ENCODE results near the gene SOSTDC1. TPM values are rescaled to one million over a fixed set of nuclear protein-coding genes. Genes with fewer than 3 reads are reported as not detected.

The SOSTDC1 gene
- polyA plus RNA-seq, 1 of the 3 experiments (the other 2 are of a cell fraction) = 0.13 TPM

DNA sequence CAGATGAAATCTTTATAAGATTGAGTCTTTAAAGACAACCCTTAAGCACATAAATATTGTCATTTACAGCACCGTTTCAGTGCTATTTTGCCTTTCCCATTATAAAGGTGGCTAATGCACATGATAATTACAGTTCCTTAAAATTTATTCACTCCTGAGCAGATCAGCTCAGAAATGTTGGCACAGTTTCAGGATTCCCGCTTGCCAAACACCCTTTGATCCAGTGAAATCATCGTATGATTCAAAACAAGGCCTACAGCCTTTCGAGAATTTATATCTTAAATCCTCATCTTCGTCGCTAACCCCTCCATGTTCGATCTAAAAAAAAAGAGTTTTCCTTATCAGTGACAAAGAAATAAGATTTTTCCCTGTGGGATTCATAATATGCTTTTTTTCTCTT, 14.1 kb upstream of the SOSTDC1 start:
- TF ChIP-seq MAX (IDR thresholded peaks at IDR 0.05; ENCODE audit: low read depth) (no peak), SIN3A (IDR thresholded peaks at IDR 0.05; ENCODE audit: borderline replicate concordance, low read depth, low read length) (no peak), FOXM1 (IDR thresholded peaks at IDR 0.05; ENCODE audit: low read depth) (no peak), SMC3 (IDR thresholded peaks at IDR 0.05; ENCODE audit: low read depth, low read length) (no peak), NRF1 (IDR thresholded peaks at IDR 0.05; ENCODE audit: low read depth, low read length) (no peak), FOXJ3 (CRISPR knock-in tag; IDR thresholded peaks at IDR 0.05) (no peak), YY1 (IDR thresholded peaks at IDR 0.05; ENCODE audit: low read depth) (no peak), TEAD4 (IDR thresholded peaks at IDR 0.05; ENCODE audit: borderline replicate concordance, insufficient read depth) (no peak), EZH2phosphoT487 (IDR thresholded peaks at IDR 0.05; ENCODE audit: borderline replicate concordance, low read depth) (no peak), FOSL2 (IDR thresholded peaks at IDR 0.05; ENCODE audit: borderline replicate concordance, low read depth) (no peak), USF1 (IDR thresholded peaks at IDR 0.05; ENCODE audit: borderline replicate concordance, low read depth) (no peak), RXRA (IDR thresholded peaks at IDR 0.05; ENCODE audit: borderline replicate concordance, low read depth) (no peak), POLR2AphosphoS5 (IDR thresholded peaks at IDR 0.05; ENCODE audit: low read depth, low read length) (no peak), TCF12 (IDR thresholded peaks at IDR 0.05) (no peak), RFX5 (IDR thresholded peaks at IDR 0.05; ENCODE audit: low read length) (no peak), MXI1 (IDR thresholded peaks at IDR 0.05; ENCODE audit: low read depth, low read length) (no peak)
- TF ChIP-seq, protein P1, sequence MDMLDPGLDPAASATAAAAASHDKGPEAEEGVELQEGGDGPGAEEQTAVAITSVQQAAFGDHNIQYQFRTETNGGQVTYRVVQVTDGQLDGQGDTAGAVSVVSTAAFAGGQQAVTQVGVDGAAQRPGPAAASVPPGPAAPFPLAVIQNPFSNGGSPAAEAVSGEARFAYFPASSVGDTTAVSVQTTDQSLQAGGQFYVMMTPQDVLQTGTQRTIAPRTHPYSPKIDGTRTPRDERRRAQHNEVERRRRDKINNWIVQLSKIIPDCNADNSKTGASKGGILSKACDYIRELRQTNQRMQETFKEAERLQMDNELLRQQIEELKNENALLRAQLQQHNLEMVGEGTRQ (IDR thresholded peaks at IDR 0.05; ENCODE audit: borderline replicate concordance, low read depth, low read length) = no peak
- no peak overlapping the region for H3K4me2 ChIP-seq
- POLR2A ChIA-PET = no interaction called here
- no peaks in the 10 kb centered on the region for H3F3A ChIP-seq (replicated peaks; ENCODE audit: insufficient read depth)
- no peaks in the 10 kb centered on the region for H4K20me1 ChIP-seq (ENCODE audit: insufficient read depth)
- no peaks in the 10 kb centered on the region for H3K36me3 ChIP-seq (replicated peaks in 1 of 2; ENCODE audit: control insufficient read depth in 1 of 2, insufficient read depth in 2 of 2, low read length in 1 of 2)
- H3K27ac ChIP-seq (ENCODE audit: low read depth in 2 of 2, low read length in 1 of 2) = no peak overlapping the region
- H2AFZ ChIP-seq (ENCODE audit: low read depth) = no peak overlapping the region
- H3K4me3 ChIP-seq (ENCODE audit: low read depth in 2 of 2, low read length in 1 of 2) = no peak overlapping the region
- H3K27me3 ChIP-seq (ENCODE audit: insufficient read depth) = peaks cover 4% of the 10 kb centered on the region; the same call in 1 of the 2 replicates
- DNase-seq = no peak
- H3K4me1 ChIP-seq (ENCODE audit: control insufficient read depth in 1 of 2, insufficient read depth in 2 of 2, low read depth in 1 of 2, low read length in 1 of 2) = no peaks in the 10 kb centered on the region
- CTCF ChIA-PET = interaction anchor here (1.3 kb wide), 1 partner anchor 85 kb away, joined by 4 read pairs; no protein-coding TSS in a partner anchor
- H3K9me3 ChIP-seq = no peaks in the 10 kb centered on the region
- no peak overlapping the region for H3K9ac ChIP-seq
- 0 out of 2 replicates have a peak, but pooled peaks cover 4% of the 10 kb centered on the region for H3K9me2 ChIP-seq
- 29% methylated on average over 7 of the region's 7 CpGs for WGBS (ENCODE audit: low lambda C conversion rate)
- no peaks in the 10 kb centered on the region for H3K79me2 ChIP-seq (ENCODE audit: insufficient read depth)

DNA sequence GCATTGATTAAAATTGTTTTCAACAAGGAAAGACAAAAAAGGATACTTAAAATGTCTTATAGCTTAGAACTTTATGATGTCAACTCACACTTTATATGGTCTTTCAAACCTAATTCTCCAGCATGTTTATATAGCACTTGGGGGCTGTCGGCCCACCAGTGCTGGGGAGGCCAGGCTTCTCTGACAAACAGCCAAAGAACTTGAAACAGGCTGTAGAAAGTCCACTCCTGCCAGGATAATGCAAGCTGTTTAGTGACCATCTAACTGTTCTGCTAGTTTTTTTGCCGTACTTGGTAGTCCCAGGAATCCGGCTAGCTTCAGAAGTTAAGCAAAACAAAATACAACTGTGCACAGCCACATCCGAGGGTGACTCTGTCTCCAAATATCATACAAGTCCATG, 13.6 kb upstream of the SOSTDC1 start:
- H3K27me3 ChIP-seq (ENCODE audit: insufficient read depth) = peaks cover 4% of the 10 kb centered on the region; the same call in 1 of the 2 replicates
- H3F3A ChIP-seq (replicated peaks; ENCODE audit: insufficient read depth) = no peaks in the 10 kb centered on the region
- POLR2A ChIA-PET = no interaction called here
- no peaks in the 10 kb centered on the region for H4K20me1 ChIP-seq (ENCODE audit: insufficient read depth)
- no peaks in the 10 kb centered on the region for H3K36me3 ChIP-seq (replicated peaks in 1 of 2; ENCODE audit: control insufficient read depth in 1 of 2, insufficient read depth in 2 of 2, low read length in 1 of 2)
- no peak overlapping the region for H3K9ac ChIP-seq
- H3K4me1 ChIP-seq (ENCODE audit: control insufficient read depth in 1 of 2, insufficient read depth in 2 of 2, low read depth in 1 of 2, low read length in 1 of 2) = no peaks in the 10 kb centered on the region
- DNase-seq = no peak
- 41% methylated on average over 4 of the region's 4 CpGs for WGBS (ENCODE audit: low lambda C conversion rate)
- H3K9me2 ChIP-seq = 0 out of 2 replicates have a peak, but pooled peaks cover 4% of the 10 kb centered on the region
- no peak overlapping the region for H3K27ac ChIP-seq (ENCODE audit: low read depth in 2 of 2, low read length in 1 of 2)
- H3K9me3 ChIP-seq = no peaks in the 10 kb centered on the region
- no peak overlapping the region for H3K4me2 ChIP-seq
- CTCF ChIA-PET = interaction anchor here (1.3 kb wide), 1 partner anchor 85 kb away, joined by 4 read pairs; no protein-coding TSS in a partner anchor
- no peaks in the 10 kb centered on the region for H3K79me2 ChIP-seq (ENCODE audit: insufficient read depth)
- H2AFZ ChIP-seq (ENCODE audit: low read depth) = no peak overlapping the region
- no peak overlapping the region for H3K4me3 ChIP-seq (ENCODE audit: low read depth in 2 of 2, low read length in 1 of 2)
- TF ChIP-seq YY1 (IDR thresholded peaks at IDR 0.05; ENCODE audit: low read depth) = no peak
- no peak for TF ChIP-seq RFX5 (IDR thresholded peaks at IDR 0.05; ENCODE audit: low read length)
- no peak for TF ChIP-seq GABPA (IDR thresholded peaks at IDR 0.05; ENCODE audit: low read depth)
- no peak for TF ChIP-seq MAX (IDR thresholded peaks at IDR 0.05; ENCODE audit: low read depth)
- no peak for TF ChIP-seq USF1 (IDR thresholded peaks at IDR 0.05; ENCODE audit: borderline replicate concordance, low read depth)
- TF ChIP-seq TCF12 (IDR thresholded peaks at IDR 0.05) = no peak
- no peak for TF ChIP-seq ELF1 (IDR thresholded peaks at IDR 0.05)
- TF ChIP-seq NFIC (IDR thresholded peaks at IDR 0.05; ENCODE audit: borderline replicate concordance) = no peak

All from SK-N-SH (cell line).